NCI-H526 (cell line): ENCODE measurements around the gene RRP12.
"Not testable (repeated sequence)": the region's sequence is repeated elsewhere in the genome, so short reads cannot be mapped to it uniquely, and the experiment has no call there.

Source experiments
- DNase-seq, 2 experiments: peaks; one replicate each; lab custom pipeline; 2025; lab: John Stamatoyannopoulos, UW

The RRP12 gene

DNA sequence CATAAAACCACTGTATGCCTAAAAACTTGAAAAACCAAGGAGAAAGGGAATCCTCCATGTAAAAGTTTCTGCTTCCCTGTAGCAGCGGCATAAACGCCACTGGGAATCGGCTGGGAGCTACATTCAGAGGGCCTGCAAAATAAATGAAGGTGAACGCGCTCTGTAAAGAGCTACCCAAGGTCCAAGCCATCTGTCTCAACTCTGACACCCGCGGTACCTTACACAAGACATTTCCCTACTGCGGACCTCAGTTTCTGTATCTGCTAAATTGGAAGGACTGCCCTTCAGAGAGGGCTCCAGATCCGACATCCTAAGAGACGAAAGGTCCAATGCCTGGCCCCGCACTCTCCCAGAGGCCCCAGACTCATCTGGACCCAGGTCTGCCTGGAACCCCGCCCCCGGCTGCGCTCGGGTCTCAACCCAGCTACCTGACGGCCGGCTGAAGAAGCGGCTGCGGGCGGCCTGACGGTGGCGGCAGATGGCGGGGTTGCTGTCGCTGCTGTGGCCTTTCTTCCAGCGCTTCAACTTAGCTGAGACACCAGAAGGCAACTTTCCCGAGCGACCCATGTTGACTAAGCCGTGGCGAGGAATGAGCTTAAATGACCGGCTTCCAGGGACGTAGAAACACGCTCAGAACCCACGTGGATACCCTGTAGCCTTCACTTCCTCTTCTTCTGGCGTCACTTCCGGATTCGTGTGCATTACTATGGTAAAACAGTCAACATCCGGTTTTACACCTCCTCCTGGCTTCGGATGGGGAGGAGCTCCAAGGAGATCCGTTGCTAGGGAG lies at the start of gene RRP12:
Gene RRP12 (minus strand): TSS at position 676 of the 790 bp plus-strand sequence. CDS start 109 bp downstream, at position 567.
- DNase-seq = peak; percentile 90 to 94

GRCh38 chr10:97450828-97451227 lies 49.7 kb upstream of the RRP12 start:
- DNase-seq = no peak

- peak; percentile 89 to 94 for DNase-seq
These were observed 44.8 kb upstream of the RRP12 start, which contains the start of the genes EXOSC1 and ZDHHC16 for GRCh38 chr10:97445722-97446639. Gene EXOSC1, minus strand, starts transcription at chr10:97446006. Its CDS starts 21 bp downstream, at chr10:97445985. Gene ZDHHC16, plus strand, starts transcription at chr10:97446175. Its CDS starts 5,501 bp downstream, at chr10:97451676.

- no peak for DNase-seq
These were observed 44.2 kb upstream of the RRP12 start for GRCh38 chr10:97445357-97445721.

DNA sequence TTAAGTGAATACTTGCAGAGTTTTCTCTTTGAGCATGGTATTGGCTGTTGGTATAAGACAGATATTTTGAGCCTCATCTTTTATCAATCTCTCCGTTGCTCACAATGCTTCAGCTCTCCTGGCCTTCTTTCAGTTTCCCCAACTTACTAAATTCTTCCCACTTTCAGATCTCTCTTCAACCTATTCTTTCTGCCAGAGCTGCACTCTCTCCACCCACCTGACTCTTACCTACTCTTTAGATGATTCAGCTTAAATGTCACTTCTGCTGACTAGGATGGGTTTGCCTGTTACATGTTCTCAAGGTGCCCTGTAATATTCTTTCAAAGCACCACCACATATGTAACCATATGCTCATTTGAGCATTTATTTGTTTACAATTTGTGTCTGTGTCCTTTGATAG lies 43.1 kb upstream of the RRP12 start:
- no peak for DNase-seq

DNA sequence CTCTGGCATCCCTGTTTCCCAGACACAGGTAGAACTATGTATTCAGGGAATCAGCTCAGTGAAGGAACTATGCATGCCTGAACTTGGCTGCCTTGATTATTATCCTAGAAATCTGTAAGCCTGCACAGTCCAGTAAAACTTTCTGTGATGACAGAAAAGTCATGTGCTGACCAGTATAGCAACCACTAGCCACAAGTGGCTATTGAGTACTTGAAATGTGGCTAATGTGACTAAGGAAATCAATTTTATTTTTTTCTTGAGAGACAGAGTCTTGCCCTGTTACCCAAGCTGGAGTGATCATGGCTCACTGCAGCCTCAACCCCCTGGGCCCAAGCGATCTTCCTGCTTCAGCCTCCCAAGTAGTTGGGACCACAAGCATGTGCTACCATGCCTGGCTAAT lies 41.1 kb upstream of the RRP12 start:
- DNase-seq = no peak

- no peak for DNase-seq
These were observed 34.1 kb upstream of the RRP12 start for GRCh38 chr10:97435211-97435610.

- DNase-seq = no peak
These were observed 33.4 kb upstream of the RRP12 start for GRCh38 chr10:97434557-97434956.

DNA sequence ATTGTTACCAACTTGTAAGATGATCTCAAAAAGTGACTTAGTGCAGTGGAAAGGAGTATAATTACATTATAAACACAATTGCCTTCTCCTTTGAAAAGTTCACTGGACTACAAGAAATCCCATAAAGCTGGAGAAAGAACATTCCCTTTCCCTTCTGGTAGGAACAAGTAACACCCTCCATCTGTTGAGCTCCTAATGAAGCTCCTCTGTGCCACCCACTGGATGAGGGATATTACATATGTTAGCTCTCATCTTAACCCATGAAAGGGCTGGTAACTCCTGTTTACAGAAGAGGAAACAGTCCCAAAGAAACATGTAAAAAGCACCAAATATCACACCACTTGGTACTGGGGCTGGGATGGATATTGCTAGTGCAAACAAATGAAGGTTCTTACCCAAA lies 32.9 kb upstream of the RRP12 start:
- no peak for DNase-seq

GRCh38 chr10:97428572-97428981 lies 27.4 kb upstream of the RRP12 start:
- DNase-seq = no peak

- DNase-seq = peak in 1 of 2 experiments; percentile 48
These were observed 26.5 kb upstream of the RRP12 start for GRCh38 chr10:97427571-97428179.

GRCh38 chr10:97426776-97427570 lies 25.8 kb upstream of the RRP12 start:
- peak in 1 of 2 experiments; percentile 15 for DNase-seq

DNA sequence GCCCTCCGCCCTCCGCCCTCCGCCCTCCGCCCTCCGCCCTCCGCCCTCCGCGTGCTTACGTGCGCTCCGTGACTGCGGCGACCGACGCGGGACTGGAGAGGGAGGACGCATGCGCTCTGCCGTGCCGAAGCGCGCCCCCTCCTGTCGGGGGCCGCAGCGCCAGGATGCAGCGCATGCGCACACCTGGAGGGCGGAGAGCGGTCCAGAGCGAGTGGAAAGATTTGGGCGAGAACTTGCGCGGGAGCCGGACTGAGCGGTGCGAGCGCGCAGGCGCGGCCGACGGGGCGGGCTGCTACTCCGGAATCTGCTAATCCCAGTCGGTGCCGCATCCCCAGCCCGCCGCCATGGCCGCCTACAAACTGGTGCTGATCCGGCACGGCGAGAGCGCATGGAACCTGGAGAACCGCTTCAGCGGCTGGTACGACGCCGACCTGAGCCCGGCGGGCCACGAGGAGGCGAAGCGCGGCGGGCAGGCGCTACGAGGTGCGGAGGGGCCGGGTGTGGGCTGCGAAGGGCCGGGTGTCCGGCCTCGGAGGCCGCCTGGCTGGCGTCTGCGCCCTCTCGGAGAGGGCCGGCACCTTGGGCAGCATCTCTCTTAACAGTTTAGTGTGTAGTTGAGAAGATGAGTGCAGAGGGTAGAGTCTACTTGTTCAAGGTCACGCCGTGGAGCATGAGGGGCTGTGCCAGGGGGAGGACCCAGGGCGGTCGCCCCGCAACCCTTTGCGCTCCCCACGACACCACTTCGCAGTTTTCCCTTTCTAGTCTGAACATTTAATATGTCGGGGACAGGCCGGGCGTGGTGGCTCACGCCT lies 25.0 kb upstream of the RRP12 start, which contains the start of gene PGAM1:
Gene PGAM1 (plus strand): TSS at position 228 of the 812 bp plus-strand sequence. CDS start 117 bp downstream, at position 345.
- DNase-seq = peak; percentile 75 to 90

DNA sequence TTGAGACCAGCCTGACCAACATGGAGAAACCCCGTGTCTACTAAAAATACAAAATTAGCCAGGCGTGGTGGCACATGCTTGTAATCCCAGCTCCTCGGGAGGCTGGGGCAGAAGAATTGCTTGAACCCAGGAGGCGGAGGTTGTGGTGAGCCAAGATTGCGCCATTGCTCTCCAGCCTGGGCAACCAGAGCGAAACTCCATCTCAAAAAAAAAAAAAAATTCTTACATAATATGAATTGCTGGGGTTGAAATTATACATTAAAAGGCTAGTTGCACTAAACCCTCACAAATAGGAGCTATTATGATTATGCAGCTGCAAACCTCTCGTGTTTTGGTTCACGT lies 22.6 kb upstream of the RRP12 start:
- not testable (repeated sequence) for DNase-seq

GRCh38 chr10:97416565-97416964 lies 15.4 kb upstream of the RRP12 start:
- no peak for DNase-seq

- DNase-seq = no peak
These were observed 11.8 kb upstream of the RRP12 start for GRCh38 chr10:97412891-97413304.

- no peak for DNase-seq
These were observed 10.3 kb upstream of the RRP12 start for GRCh38 chr10:97411406-97411805.

GRCh38 chr10:97408496-97408992 lies 7.4 kb upstream of the RRP12 start:
- DNase-seq = no peak

DNA sequence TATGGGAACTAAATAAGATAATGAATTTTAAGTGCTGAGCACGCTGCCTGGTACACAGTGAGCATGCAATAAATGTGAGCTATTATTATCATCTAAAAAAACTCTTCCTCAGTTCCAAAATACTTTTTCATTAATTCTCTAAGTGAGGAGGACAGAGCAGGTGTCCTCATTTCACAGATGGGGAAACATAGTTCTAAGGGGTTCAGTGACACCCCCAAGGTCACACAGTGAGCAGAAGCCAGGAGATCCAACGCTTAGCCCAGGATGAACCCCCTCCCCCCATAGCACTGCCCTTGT lies 6.8 kb upstream of the RRP12 start:
- DNase-seq = no peak

DNA sequence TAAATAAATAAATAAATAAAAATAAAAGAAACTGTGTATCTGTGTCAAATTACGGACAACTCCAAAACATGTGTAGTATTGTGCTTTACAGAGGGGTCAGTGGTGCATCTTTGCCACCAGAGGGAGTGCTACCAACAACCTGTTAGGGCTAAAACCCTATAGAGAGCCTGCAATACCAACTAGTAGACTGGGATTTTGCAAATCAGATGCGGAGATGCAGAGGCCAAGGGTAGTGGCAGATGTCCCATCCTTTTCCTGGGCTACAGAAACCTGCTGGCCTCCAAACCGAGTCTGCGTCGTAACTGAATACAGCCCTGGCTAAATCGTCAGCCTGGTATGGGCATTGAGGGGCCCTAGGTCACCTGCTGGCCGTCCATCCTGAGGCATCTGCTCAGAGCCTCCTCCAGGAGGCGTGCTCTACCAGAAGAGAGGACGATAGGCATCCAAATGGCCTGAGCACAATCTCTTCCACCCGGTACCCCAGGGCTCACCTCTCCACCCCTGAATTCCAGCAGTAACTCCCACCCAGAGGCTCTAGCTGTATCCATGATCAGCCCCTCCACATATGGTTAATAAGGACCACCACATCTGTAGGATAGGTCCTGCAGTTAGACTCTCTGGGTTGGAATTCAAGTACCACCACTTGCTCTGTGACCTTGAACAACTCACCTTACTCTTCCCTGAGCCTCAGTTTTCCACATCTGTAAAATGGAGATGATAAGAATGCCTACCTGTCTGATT lies 6.2 kb upstream of the RRP12 start:
- peak; percentile 44 to 79 for DNase-seq
